Brain microvascular endothelial cell (primary cell): ENCODE results near the gene ECM2.

Experiments
- DNase-seq: peaks from one replicate; pipeline ENCODE4 v3.0.0-alpha.2; 2020
- H3K27ac ChIP-seq: fragments of 250-450 bp; sonication (Bioruptor Pico); 2 replicates; pipeline ENCODE4 v1.5.1; 2020; ENCODE audit warnings: mild to moderate bottlenecking, moderate library complexity
- H3K27me3 ChIP-seq: fragments of 250-450 bp; sonication (Bioruptor Pico); replicated peaks from 2 replicates; pipeline ENCODE4 v1.5.1; 2020; ENCODE audit warnings: mild to moderate bottlenecking
- H3K36me3 ChIP-seq: fragments of 250-450 bp; sonication (Bioruptor Pico); replicated peaks from 2 replicates; pipeline ENCODE4 v1.5.1; 2020; ENCODE audit warnings: mild to moderate bottlenecking
- H3K4me3 ChIP-seq: 2 replicates; pipeline ENCODE4 v1.5.1; 2011; ENCODE audit warnings: low read depth, mild to moderate bottlenecking, control low read depth, low read length, moderate library complexity
- in situ Hi-C: cut with HindIII; loops from 2 replicates; pipeline ENCODE4 v1.10.0; 2017; ENCODE audit warnings: low sequenced_read_pairs, low pct_ligation_motif_present
- TF ChIP-seq, protein P1 (sequence below): IDR thresholded peaks from 2 replicates; pipeline ENCODE4 v1.5.1; 2011; ENCODE audit warnings: low read depth, mild to moderate bottlenecking, moderate library complexity, low read length, control low read depth, inconsistent platforms; ENCODE audit errors: missing control alignments

The ECM2 gene

DNA sequence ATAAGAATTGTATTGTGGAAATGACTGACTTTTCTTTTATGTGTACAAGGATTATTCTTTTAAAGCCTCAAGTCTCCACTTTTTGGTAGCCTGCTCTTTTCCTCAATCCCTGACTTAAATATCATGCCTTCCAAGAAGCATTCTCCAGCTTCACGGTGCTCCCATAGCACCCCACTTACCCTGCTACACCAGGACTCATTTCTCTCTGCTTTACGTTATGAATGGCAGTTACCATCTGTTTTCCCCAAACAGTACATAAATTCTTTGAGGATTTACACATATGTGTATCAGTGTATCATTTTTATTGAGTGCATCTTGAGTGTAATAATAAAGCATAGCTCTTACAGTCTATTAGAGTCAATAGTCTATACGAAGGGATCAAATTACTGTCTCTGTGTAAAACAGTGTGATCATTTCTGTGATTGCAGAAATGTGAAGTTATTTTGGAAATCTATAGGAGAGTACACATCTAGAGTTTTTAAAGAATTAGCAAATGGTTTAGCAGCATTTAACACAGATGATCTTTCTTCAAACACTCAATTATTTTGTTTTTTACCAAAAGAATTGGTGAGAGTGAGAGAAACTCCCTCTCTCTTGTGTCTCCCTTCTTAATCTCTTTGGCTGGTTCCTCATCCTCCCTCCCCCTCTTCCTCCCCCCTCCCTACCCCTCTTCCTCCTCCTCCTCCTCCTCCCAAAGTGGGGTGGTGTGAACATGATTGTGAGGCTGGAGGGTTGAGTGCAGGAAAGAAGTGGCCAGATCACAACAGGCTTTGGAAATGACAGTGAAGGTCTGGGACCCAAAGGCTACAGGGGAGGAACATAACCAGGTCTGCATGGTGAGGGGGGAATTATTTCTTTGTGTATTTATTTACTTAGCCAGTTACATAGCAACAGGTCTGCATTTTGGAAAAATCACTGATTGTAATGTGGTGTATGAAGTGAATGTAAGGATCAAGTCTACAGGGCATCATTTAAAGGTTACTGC lies 27.6 kb upstream of the ECM2 start:
- no peak for DNase-seq
- in situ Hi-C loops: no loop called here
- Histone ChIP-seq H3K27me3 (no peaks in the 10 kb centered on the region), H3K4me3 (no peak overlapping the region), H3K27ac (no peak overlapping the region), H3K36me3 (no peaks in the 10 kb centered on the region)
- TF ChIP-seq, protein P1, sequence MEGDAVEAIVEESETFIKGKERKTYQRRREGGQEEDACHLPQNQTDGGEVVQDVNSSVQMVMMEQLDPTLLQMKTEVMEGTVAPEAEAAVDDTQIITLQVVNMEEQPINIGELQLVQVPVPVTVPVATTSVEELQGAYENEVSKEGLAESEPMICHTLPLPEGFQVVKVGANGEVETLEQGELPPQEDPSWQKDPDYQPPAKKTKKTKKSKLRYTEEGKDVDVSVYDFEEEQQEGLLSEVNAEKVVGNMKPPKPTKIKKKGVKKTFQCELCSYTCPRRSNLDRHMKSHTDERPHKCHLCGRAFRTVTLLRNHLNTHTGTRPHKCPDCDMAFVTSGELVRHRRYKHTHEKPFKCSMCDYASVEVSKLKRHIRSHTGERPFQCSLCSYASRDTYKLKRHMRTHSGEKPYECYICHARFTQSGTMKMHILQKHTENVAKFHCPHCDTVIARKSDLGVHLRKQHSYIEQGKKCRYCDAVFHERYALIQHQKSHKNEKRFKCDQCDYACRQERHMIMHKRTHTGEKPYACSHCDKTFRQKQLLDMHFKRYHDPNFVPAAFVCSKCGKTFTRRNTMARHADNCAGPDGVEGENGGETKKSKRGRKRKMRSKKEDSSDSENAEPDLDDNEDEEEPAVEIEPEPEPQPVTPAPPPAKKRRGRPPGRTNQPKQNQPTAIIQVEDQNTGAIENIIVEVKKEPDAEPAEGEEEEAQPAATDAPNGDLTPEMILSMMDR: no peak

DNA sequence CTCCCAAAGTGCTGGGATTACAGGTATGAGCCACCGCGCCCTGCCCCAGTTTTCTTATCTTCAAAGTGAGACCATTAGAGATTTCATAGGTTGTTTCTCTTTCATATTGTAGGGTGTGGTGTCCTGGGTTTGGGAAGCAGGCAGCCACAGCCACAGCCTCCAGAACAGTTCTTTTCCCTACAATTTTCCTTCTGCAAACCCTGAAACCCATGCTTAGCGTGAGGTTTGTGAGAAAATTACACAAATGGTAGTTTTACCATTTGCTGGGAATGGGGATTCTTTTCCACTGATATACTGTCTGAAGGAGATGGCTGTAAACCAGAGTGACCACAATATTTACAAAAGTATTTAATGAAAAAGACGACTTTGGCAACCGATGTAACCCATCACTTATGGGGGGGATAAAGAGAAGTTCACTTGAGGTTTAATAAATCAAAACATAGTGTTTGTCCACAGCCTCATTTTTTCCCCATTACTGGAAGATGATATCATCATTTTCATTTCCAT lies 26.7 kb upstream of the ECM2 start:
- TF ChIP-seq, protein P1: no peak
- no peaks in the 10 kb centered on the region for H3K36me3 ChIP-seq
- no peaks in the 10 kb centered on the region for H3K27me3 ChIP-seq
- H3K27ac ChIP-seq: no peak overlapping the region
- no peak overlapping the region for H3K4me3 ChIP-seq
- in situ Hi-C loops: no loop called here
- no peak for DNase-seq

DNA sequence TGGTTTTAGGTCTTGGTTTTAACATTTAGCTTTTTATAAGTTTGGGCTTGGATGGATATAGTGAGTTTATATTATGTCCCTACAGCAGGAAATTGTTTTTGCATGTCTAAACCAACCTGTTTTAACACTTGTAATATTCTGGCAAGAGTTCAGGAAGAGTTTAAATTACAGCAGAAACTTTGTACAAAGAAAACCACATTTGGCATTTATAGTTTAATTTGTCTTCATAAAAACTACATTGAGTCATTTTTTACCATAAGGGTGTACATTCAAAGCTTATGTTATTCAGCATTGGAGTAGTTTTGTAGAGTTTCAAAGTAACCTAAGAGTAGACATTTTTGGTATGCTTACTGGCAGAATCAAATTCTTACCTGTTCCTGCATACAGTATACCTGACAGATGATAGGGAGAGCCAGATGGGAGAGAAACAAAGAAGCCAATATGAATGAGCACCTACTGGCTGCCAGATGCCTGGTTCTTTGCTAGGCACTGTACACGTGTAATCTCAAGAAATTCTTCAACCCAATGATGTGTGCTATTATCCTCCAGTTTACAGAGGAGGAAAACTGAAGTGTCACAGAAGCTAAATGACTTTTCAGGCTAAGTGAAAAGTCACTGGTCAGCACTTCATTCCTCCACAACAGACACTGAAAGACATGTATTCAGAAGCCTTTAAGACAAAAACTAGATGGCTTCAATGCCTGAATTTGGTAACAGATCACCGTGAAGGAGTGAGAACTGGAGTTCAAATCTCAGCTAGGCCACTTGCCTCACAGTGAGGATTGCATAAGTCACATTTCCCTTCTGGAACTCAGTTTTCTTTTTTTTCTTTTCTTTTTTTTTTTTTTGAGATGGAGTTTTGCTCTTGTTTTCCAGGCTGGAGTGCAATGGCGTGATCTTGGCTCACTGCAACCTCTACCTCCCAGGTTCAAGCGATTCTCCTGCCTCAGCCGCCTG lies 25.9 kb upstream of the ECM2 start:
- Histone ChIP-seq H3K4me3 (no peak overlapping the region), H3K36me3 (no peaks in the 10 kb centered on the region), H3K27me3 (no peaks in the 10 kb centered on the region), H3K27ac (no peak overlapping the region)
- in situ Hi-C loops: no loop called here
- DNase-seq: no peak
- TF ChIP-seq, protein P1: no peak

DNA sequence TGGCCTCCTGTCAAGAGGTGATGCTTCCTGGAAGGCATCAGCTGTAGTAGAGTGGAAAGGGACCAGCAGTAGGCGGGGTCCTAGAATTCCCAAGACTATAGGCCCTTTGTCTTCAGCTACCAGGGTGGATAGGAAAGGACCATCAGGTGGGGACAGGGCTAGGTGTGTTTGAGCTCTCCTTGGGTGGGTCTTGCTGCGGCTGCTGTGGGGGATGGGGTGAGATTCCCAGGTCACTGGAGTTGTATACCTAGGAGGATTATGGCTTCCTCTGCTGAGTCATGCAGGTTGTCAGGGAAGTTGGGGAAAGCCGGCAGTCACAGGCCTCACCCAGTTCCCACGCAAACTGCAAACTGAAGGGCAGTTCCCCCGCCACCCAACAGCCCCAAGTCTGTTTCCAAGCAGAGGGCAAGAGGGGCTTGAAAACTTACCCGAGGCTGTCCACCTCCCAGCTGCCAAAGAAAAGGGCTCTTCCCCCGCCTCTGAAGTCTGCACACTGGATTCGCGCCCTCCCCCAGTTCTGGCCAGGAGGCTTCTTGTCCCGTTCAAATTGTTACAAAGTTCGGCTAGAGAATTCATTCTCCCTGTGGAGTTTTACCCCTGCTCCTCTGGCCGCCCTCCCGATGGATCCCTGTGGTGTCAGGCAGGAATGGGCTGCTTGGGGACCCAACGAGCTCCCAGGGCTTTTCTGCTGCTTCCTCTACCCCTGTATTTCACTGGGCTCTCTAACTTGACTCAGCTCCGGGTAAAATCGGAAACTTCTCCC lies 23.0 kb upstream of the ECM2 start:
- in situ Hi-C loops: no loop called here
- H3K27me3 ChIP-seq: no peaks in the 10 kb centered on the region
- no peak overlapping the region for H3K4me3 ChIP-seq
- H3K27ac ChIP-seq: no peak overlapping the region
- no peaks in the 10 kb centered on the region for H3K36me3 ChIP-seq
- DNase-seq: no peak
- TF ChIP-seq, protein P1: no peak

DNA sequence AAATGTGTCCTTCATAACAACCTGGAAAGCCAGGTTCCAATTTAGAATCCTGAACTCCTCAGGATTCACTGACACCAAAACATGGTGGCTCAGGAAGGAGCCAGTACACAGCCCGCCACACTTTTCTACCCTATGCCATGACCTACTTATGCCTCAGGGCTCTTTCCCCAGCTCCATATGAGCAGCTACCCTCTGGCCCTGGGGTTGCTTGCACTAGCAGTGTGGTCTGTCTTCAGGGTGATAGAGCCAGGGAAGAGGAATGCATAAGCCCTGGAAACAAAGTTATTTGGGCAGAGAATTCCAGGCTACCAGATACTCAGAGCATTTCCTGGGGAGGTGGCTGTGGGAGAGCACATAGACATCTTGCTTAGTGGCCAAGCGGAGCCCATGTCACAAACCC lies 15.0 kb upstream of the ECM2 start:
- H3K36me3 ChIP-seq: no peaks in the 10 kb centered on the region
- TF ChIP-seq, protein P1: no peak
- no peaks in the 10 kb centered on the region for H3K27me3 ChIP-seq
- no peak overlapping the region for H3K27ac ChIP-seq
- H3K4me3 ChIP-seq: no peak overlapping the region
- no peak for DNase-seq
- in situ Hi-C loops: no loop called here
